Measurements from ENCODE around the gene MSX1. TPM values are rescaled to one million over a fixed set of nuclear protein-coding genes. Genes with fewer than 3 reads are reported as not detected.

The MSX1 gene
- total RNA-seq, 2 donors from 2014 or later: not detected

DNA sequence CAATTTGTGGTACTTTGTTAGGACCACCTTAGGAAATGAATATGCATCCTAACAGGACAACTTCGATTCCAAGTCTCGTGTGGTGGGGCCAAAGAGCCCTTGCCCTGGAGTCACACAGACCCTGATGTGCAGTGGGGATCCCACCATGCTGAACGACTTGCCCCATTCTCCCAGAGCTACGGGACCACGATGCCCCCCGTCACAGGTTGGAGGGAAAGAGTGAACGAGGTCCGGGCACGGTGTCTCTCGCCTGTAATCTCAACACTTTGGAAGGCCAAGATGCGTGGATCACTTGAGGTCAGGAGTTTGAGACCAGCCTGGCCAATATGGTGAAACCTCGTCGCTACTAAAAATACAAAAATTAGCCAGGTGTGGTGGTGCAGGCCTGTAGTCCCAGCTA is 14.4 kb upstream of the MSX1 start:
- DNase-seq (no peak), ATAC-seq (replicated peaks in 1 of 2) (no peak)
- Mint-ChIP-seq H3K27ac (no peak overlapping the region), H3K9me3 (no peaks in the 10 kb centered on the region), H3K27me3 (ENCODE audit: low read depth) (peaks cover 15% of the 10 kb centered on the region), H3K4me1 (ENCODE audit: low read depth) (no peaks in the 10 kb centered on the region), H3K4me3 (no peak overlapping the region), H3K36me3 (ENCODE audit: insufficient read depth in 2 of 2) (no peaks in the 10 kb centered on the region)

- no peaks in the 10 kb centered on the region for H3K9me3 Mint-ChIP-seq
- no peak overlapping the region for H3K4me3 Mint-ChIP-seq
- H3K27me3 Mint-ChIP-seq (ENCODE audit: low read depth): peaks cover 21% of the 10 kb centered on the region
- no peaks in the 10 kb centered on the region for H3K4me1 Mint-ChIP-seq (ENCODE audit: low read depth)
- H3K36me3 Mint-ChIP-seq (ENCODE audit: insufficient read depth in 2 of 2): no peaks in the 10 kb centered on the region
- DNase-seq (no peak), ATAC-seq (replicated peaks in 1 of 2) (no peak)
- no peak overlapping the region for H3K27ac Mint-ChIP-seq
Measured at GRCh38 chr4:4847011-4847410, 12.5 kb upstream of the MSX1 start.

DNA sequence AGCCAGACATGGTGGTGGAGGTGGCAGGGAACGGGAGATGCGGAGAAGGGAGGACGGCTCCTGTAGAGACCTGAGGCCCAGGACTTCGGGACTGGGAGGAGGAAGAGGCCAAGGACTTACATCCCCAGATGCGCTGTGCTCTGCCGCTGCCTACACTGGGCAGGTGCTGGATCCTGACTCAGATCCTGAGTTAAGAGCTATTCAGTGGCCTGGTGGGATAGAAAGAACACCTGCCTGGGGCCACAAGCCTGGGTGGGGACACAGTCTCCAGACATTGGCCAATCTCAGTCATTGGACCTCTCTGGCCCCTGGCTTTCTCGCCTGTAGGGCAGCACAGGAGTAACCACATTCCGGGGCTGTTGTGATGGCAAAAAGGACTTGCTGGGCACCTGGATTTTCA is 10.9 kb upstream of the MSX1 start:
- no peak overlapping the region for H3K4me3 Mint-ChIP-seq
- H3K4me1 Mint-ChIP-seq (ENCODE audit: low read depth): peaks cover 9% of the 10 kb centered on the region
- DNase-seq: no peak
- no peak for ATAC-seq (replicated peaks in 1 of 2)
- peaks cover 0 to 2% of the 10 kb centered on the region in 2 donors for H3K36me3 Mint-ChIP-seq (ENCODE audit: insufficient read depth in 2 of 2)
- no peaks in the 10 kb centered on the region for H3K9me3 Mint-ChIP-seq
- no peak overlapping the region for H3K27ac Mint-ChIP-seq
- peaks cover 36% of the 10 kb centered on the region for H3K27me3 Mint-ChIP-seq (ENCODE audit: low read depth)

DNA sequence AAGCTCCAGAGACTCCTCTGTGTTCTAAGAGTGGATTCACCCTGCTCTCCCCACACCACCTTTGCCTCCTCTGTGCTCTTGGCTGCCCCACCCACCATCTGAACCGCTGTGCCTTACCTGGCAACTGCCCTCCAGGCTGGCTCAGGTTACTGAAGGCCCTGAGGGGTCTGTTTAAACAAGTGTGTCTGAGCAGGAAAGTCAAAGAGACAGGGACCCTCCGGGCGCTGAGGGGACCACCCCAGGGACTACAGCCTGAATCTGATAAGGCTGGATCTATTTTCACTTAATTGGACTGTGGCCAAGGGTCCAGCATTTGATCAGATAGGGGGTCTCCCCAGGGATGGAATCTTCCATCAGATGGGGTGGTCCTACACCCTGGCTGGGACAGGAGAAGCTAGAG is 10.4 kb upstream of the MSX1 start:
- H3K4me3 Mint-ChIP-seq: no peak overlapping the region
- no peaks in the 10 kb centered on the region for H3K9me3 Mint-ChIP-seq
- no peak overlapping the region for H3K27ac Mint-ChIP-seq
- no peak for DNase-seq
- peaks cover 0 to 2% of the 10 kb centered on the region in 2 donors for H3K36me3 Mint-ChIP-seq (ENCODE audit: insufficient read depth in 2 of 2)
- peaks cover 39% of the 10 kb centered on the region for H3K27me3 Mint-ChIP-seq (ENCODE audit: low read depth)
- peaks cover 11% of the 10 kb centered on the region for H3K4me1 Mint-ChIP-seq (ENCODE audit: low read depth)
- no peak for ATAC-seq (replicated peaks in 1 of 2)

DNA sequence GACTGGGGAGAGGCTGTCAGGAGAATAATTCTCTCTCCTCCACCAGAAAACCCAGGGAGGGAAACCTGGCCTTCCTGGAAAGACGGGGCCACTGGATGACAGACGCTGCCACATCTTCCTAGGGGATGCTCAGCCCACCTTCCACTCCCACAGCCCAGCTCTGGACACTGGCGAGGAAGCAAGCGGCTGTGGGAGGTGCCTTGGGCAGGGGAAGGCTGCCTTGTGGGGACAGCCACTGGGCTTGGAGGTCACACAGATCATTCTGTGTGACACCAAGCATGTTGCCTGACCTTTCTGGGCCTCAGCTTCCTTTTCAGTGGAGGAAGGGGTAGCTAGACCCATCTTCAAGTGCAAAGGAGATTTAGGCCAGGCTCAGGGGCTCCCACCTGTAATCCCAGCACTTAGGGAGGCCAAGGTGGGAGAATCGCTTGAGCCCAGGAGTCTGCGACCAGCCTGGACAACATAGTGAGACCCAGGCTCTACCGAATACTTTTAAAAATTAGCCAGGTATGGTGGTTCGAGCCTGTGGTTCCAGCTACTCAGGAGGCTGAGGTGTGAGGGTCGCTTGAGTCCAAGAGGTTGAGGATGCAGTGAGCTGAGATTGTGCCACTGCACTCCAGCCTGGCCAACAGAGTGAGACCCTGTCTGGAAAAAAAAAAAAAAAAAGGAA is 9.8 kb upstream of the MSX1 start:
- Mint-ChIP-seq H3K27ac (no peak overlapping the region), H3K4me3 (no peak overlapping the region), H3K4me1 (ENCODE audit: low read depth) (peaks cover 11% of the 10 kb centered on the region), H3K9me3 (no peaks in the 10 kb centered on the region), H3K27me3 (ENCODE audit: low read depth) (peaks cover 44% of the 10 kb centered on the region), H3K36me3 (ENCODE audit: insufficient read depth in 2 of 2) (peaks cover 0 to 2% of the 10 kb centered on the region in 2 donors)
- DNase-seq (no peak), ATAC-seq (replicated peaks in 1 of 2) (no peak)

- no peak for DNase-seq
- Mint-ChIP-seq H3K4me3 (no peak overlapping the region), H3K4me1 (ENCODE audit: low read depth) (peaks cover 18% of the 10 kb centered on the region), H3K27ac (no peak overlapping the region), H3K36me3 (ENCODE audit: insufficient read depth in 2 of 2) (peaks cover 0 to 2% of the 10 kb centered on the region in 2 donors), H3K27me3 (ENCODE audit: low read depth) (peaks cover 53% of the 10 kb centered on the region), H3K9me3 (no peaks in the 10 kb centered on the region)
- ATAC-seq (replicated peaks in 1 of 2): no peak
Measured at GRCh38 chr4:4851081-4851480, 8.4 kb upstream of the MSX1 start.

DNA sequence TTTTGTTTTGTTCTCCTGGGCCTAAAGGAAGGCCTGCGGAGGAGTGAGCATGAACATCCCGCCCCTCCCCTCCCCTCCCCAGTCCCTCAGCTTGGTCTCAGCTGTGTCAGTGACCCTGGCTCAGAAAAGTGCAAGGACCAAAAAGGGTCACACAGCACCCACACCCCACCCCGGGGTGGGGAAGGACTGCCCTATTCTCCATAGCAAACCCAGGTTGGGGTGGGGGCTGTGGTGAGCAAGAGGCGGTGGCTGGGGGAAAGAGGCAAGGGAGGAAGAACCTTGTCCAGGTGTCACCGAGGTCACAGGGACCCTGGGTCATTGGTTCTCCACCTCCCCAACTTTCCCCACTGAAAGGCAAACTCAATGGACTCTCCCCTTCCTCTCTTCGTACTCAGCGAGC is 7.6 kb upstream of the MSX1 start:
- peaks cover 23% of the 10 kb centered on the region for H3K4me1 Mint-ChIP-seq (ENCODE audit: low read depth)
- peaks cover 55% of the 10 kb centered on the region for H3K27me3 Mint-ChIP-seq (ENCODE audit: low read depth)
- H3K27ac Mint-ChIP-seq: no peak overlapping the region
- DNase-seq (no peak), ATAC-seq (replicated peaks in 1 of 2) (no peak)
- H3K4me3 Mint-ChIP-seq: no peak overlapping the region
- peaks cover 0 to 2% of the 10 kb centered on the region in 2 donors for H3K36me3 Mint-ChIP-seq (ENCODE audit: insufficient read depth in 2 of 2)
- no peaks in the 10 kb centered on the region for H3K9me3 Mint-ChIP-seq

GRCh38 chr4:4852591-4853362 is 6.7 kb upstream of the MSX1 start:
- peak overlapping the region; percentile 86 to 89 for H3K4me3 Mint-ChIP-seq
- ATAC-seq (replicated peaks in 1 of 2) (peak; percentile 56 to 64), DNase-seq (no peak)
- peaks cover 63% of the 10 kb centered on the region for H3K27me3 Mint-ChIP-seq (ENCODE audit: low read depth)
- peaks cover 30% of the 10 kb centered on the region for H3K4me1 Mint-ChIP-seq (ENCODE audit: low read depth)
- no peaks in the 10 kb centered on the region for H3K9me3 Mint-ChIP-seq
- H3K36me3 Mint-ChIP-seq (ENCODE audit: insufficient read depth in 2 of 2): peaks cover 2 to 3% of the 10 kb centered on the region in 2 donors
- peak overlapping the region; percentile 47 for H3K27ac Mint-ChIP-seq

DNA sequence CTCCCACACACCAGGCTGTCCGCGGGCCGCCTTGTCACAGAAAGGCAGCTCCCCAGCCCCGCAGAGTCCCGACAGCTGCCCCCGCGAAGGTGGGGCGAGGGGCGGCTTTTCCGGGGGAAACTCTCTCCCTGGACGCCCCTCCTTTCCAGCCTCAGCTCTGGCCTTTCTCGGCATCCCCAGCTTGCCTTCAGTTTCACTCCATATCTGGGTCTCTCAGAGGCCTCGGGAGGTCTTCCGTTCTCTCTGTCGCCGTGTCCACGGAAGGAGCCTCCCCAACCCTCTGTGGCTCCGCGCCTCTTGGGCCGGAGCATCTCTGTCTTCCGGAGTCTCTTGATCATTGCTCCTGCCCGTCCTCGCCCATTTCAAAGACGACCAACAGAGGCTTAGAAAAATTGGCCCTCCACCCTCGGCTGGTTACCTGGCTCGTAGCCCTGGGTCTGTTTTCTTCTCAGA is 6.1 kb upstream of the MSX1 start:
- Mint-ChIP-seq H3K27me3 (ENCODE audit: low read depth) (peaks cover 70% of the 10 kb centered on the region), H3K27ac (no peak overlapping the region), H3K36me3 (ENCODE audit: insufficient read depth in 2 of 2) (peaks cover 2 to 3% of the 10 kb centered on the region in 2 donors), H3K4me1 (ENCODE audit: low read depth) (peaks cover 30% of the 10 kb centered on the region), H3K4me3 (peak overlapping the region; percentile 86 to 89), H3K9me3 (no peaks in the 10 kb centered on the region)
- peak; percentile 49 for ATAC-seq (replicated peaks in 1 of 2)
- no peak for DNase-seq

GRCh38 chr4:4853921-4854648 is 5.4 kb upstream of the MSX1 start:
- Mint-ChIP-seq H3K4me1 (ENCODE audit: low read depth) (peaks cover 36% of the 10 kb centered on the region), H3K27me3 (ENCODE audit: low read depth) (peaks cover 77% of the 10 kb centered on the region), H3K36me3 (ENCODE audit: insufficient read depth in 2 of 2) (peaks cover 2 to 5% of the 10 kb centered on the region in 2 donors), H3K4me3 (peak overlapping the region; percentile 86 to 89), H3K27ac (no peak overlapping the region), H3K9me3 (no peaks in the 10 kb centered on the region)
- ATAC-seq (replicated peaks in 1 of 2): no peak
- DNase-seq: no peak

DNA sequence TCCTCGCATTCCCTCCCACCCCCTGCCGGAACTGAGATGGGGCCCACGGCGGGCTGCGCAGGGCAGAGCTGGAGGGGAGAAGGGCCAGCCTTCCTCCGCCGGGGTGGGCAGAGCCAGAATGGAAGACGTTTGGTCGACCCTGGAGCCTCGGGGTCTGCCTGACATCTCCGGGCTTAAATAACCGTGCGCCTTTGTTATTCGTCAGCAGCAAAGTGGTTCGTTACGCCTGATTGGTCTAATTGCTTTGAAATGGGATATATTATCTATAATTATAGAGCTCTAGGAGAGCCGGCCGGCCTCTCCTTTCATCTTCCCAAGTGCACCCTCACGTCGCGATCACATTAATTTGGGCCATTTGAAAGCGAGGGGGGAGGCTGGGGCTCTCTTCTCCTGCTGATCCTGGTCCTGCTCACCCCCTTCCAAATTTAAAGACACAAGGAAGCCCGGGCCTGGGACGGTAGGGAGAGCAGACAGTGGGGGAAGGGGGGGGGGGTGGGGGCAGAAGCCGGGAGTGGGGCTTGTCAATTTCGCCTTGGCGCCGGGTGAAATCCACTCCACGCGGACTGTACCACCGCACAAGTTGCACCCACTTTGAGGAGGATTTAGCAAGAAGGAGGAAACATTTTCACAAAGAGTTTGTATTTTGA is 4.7 kb upstream of the MSX1 start:
- H3K4me1 Mint-ChIP-seq (ENCODE audit: low read depth): peaks cover 36% of the 10 kb centered on the region
- ATAC-seq (replicated peaks in 1 of 2) (no peak), DNase-seq (no peak)
- H3K27me3 Mint-ChIP-seq (ENCODE audit: low read depth): peaks cover 78% of the 10 kb centered on the region
- H3K4me3 Mint-ChIP-seq: peak overlapping the region; percentile 31 to 52
- no peaks in the 10 kb centered on the region for H3K9me3 Mint-ChIP-seq
- H3K36me3 Mint-ChIP-seq (ENCODE audit: insufficient read depth in 2 of 2): peaks cover 2 to 5% of the 10 kb centered on the region in 2 donors
- no peak overlapping the region for H3K27ac Mint-ChIP-seq

GRCh38 chr4:4855301-4856070 is 4.0 kb upstream of the MSX1 start:
- peak overlapping the region; percentile 67 to 74 for H3K4me3 Mint-ChIP-seq
- H3K36me3 Mint-ChIP-seq (ENCODE audit: insufficient read depth in 2 of 2): peaks cover 2 to 5% of the 10 kb centered on the region in 2 donors
- H3K4me1 Mint-ChIP-seq (ENCODE audit: low read depth): peaks cover 38% of the 10 kb centered on the region
- peak overlapping the region; percentile 68 for H3K27ac Mint-ChIP-seq
- H3K9me3 Mint-ChIP-seq: no peaks in the 10 kb centered on the region
- DNase-seq: no peak
- ATAC-seq (replicated peaks in 1 of 2): no peak
- peaks cover 81% of the 10 kb centered on the region for H3K27me3 Mint-ChIP-seq (ENCODE audit: low read depth)
